HG02642 (cell line): ENCODE data around the gene MYO1E.

ENCODE experiments used
- ATAC-seq: cut with Tn5 transposase; IDR thresholded peaks from one replicate; pipeline ENCODE4 v1.9.1; 2021; ENCODE audit warnings: mild to moderate bottlenecking; ENCODE audit not compliant: unreplicated experiment, poor library complexity

MYO1E gene

GRCh38 chr15:59111251-59111650, 261.4 kb downstream of the MYO1E start:
- no peak for ATAC-seq

GRCh38 chr15:59105854-59106253, 266.8 kb downstream of the MYO1E start:
- ATAC-seq = no peak

GRCh38 chr15:59104912-59105732, 267.5 kb downstream of the MYO1E start, which contains the start of gene CCNB2:
CCNB2 (plus strand) TSS chr15:59105146; CDS start chr15:59105269, 123 bp downstream.
- peak; percentile 99 for ATAC-seq

GRCh38 chr15:59104602-59104911, 268.1 kb downstream of the MYO1E start:
- ATAC-seq = peak; percentile 20

- ATAC-seq = no peak
These were observed 273.4 kb downstream of the MYO1E start for GRCh38 chr15:59099162-59099685.

- ATAC-seq = no peak
These were observed 276.2 kb downstream of the MYO1E start for GRCh38 chr15:59096429-59096828.

GRCh38 chr15:59094077-59094476, 278.6 kb downstream of the MYO1E start:
- ATAC-seq = no peak

GRCh38 chr15:59087731-59088130, 284.9 kb downstream of the MYO1E start:
- ATAC-seq = no peak
